ENCODE measurements around the gene PI4K2A.
"Not testable (repeated sequence)": the region's sequence is repeated elsewhere in the genome, so short reads cannot be mapped to it uniquely, and the experiment has no call there.

The PI4K2A gene

DNA sequence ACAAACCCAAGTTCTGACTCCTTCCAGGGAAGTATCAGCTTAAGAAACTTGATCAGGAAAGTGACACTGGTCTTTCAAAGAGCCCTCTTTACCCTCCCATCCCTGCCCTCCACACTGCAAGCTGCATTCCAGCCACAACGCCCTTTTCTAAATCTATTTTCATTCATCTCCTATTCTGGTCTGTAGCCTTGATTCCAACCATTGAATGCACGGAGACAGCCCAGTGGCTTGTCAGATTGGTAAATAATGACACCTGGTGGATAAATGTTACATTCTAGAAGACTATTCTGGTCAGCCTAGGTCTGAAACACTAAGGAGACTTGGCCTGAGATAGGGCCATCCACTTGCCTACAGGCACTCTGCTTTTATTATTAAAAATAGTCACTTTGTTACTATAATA, 28.1 kb upstream of the PI4K2A start:
- no peaks in the 10 kb centered on the region for H3K27me3 Mint-ChIP-seq
- DNase-seq (ENCODE audit: low spot score in 2 of 2) (no peak), ATAC-seq (ENCODE audit: low read depth) (no peak)
- H3K36me3 Mint-ChIP-seq = peaks cover 4% of the 10 kb centered on the region
- no peak overlapping the region for H3K27ac Mint-ChIP-seq
- no peaks in the 10 kb centered on the region for H3K9me3 Mint-ChIP-seq
- no peak overlapping the region for H3K4me3 Mint-ChIP-seq
- H3K4me1 Mint-ChIP-seq = no peaks in the 10 kb centered on the region

DNA sequence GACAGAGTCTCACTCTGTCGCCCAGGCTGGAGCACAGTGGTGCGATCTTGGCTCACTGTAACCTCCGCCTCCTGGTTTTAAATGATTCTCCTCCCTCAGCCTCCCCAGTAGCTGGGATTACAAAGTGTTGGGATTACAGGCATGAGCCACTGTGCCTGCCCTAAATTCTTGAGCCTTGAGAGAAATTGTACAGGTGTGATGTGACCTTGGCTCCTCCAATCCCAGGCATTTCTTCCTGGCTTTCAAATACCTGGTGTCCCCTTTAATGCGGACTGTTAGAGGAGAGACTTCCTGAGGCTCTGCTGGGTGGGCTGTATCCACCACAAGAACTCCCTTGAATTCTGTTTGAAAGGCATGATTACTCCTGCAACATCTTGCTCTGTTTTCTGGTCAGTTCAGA, 22.2 kb upstream of the PI4K2A start:
- no peaks in the 10 kb centered on the region for H3K9me3 Mint-ChIP-seq
- H3K27ac Mint-ChIP-seq = no peak overlapping the region
- H3K4me1 Mint-ChIP-seq = no peaks in the 10 kb centered on the region
- peaks cover 4% of the 10 kb centered on the region for H3K36me3 Mint-ChIP-seq
- no peak for DNase-seq (ENCODE audit: low spot score in 2 of 2)
- H3K4me3 Mint-ChIP-seq = no peak overlapping the region
- no peak for ATAC-seq (ENCODE audit: low read depth)
- H3K27me3 Mint-ChIP-seq = no peaks in the 10 kb centered on the region

DNA sequence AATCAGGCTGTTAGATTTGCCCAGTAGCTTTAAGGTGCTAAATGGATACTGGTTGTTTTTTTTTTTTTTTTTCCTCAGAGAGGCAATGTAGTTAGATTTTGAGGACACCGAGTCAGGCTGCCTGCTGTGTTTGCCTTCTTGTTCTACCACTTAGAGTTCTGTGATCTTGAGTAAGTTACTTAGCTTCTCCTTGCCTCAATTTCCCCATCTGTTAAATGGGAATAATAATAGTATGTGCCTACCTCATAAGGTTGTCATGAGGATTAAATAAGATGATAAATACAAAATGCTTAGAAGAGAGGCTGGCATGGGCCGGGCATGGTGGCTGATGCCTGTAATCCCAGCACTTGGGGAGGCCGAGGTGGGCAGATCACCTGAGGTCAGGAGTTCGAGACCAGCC, 21.7 kb upstream of the PI4K2A start:
- Mint-ChIP-seq H3K9me3 (no peaks in the 10 kb centered on the region), H3K4me3 (no peak overlapping the region), H3K27ac (no peak overlapping the region), H3K27me3 (no peaks in the 10 kb centered on the region), H3K4me1 (no peaks in the 10 kb centered on the region), H3K36me3 (peaks cover 4% of the 10 kb centered on the region)
- DNase-seq (ENCODE audit: low spot score in 2 of 2) (no peak), ATAC-seq (ENCODE audit: low read depth) (no peak)

DNA sequence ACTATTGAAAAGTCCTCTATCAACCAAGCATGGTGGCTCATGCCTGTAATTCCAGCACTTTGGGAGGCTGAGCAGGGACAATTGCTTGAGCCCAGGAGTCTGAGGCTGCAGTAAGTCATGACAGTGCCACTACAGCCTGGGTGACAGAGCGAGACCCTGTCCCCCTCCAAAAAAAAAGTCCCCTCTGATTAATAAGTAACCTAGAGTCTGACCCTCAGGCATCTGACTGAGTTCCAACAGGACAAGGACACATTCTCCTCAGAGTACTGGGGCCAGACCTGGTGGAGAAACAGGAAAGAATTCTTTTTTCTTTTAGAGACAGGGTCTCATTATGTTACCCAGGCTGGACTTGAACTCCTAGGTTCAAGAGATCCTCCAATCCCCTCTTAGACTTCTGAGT, 17.2 kb upstream of the PI4K2A start:
- no peaks in the 10 kb centered on the region for H3K27me3 Mint-ChIP-seq
- H3K36me3 Mint-ChIP-seq = no peaks in the 10 kb centered on the region
- no peak overlapping the region for H3K27ac Mint-ChIP-seq
- H3K4me1 Mint-ChIP-seq = no peaks in the 10 kb centered on the region
- H3K4me3 Mint-ChIP-seq = no peak overlapping the region
- no peak for ATAC-seq (ENCODE audit: low read depth)
- no peak for DNase-seq (ENCODE audit: low spot score in 2 of 2)
- H3K9me3 Mint-ChIP-seq = no peaks in the 10 kb centered on the region

DNA sequence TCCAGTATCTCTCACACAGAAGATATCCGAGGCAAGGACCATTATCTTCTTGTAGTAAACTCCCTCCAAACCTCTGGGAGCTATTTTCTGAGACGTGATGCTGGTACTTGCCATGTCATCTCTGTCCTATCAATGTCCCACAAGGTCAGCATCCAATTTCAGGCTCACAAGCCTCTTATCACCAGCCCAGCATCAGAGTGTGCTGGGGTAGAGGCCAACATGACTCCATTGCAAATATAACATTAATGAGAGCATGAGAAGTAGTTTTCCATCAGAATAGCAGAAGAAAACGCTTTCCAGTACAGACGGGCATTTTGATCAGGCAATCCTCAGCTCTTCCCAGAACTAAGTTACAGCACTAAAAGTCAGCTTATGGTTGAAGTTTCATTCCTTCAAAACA, 12.7 kb upstream of the PI4K2A start:
- ATAC-seq (ENCODE audit: low read depth) (no peak), DNase-seq (ENCODE audit: low spot score in 2 of 2) (no peak)
- Mint-ChIP-seq H3K27me3 (no peaks in the 10 kb centered on the region), H3K36me3 (no peaks in the 10 kb centered on the region), H3K4me3 (no peak overlapping the region), H3K9me3 (no peaks in the 10 kb centered on the region), H3K4me1 (no peaks in the 10 kb centered on the region), H3K27ac (no peak overlapping the region)

DNA sequence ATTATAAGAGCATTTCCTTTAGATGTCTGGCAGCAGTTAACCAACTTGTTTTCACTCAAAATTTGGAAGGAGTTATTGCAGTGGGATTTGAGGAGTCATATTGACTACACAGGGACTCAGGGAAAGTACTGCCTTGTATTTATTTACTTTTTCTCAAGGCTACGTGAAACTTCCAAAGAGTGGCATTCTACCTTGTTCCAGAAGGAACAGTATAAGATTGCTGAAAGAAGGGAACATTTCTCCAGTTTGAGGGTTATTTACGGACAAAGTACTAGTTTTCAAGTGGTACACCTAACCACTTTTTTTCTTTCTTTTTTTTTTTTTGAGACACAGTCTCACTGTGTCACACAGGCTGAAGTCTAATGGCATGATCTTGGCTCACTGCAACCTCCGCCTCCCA, 12.2 kb upstream of the PI4K2A start:
- Mint-ChIP-seq H3K4me3 (no peak overlapping the region), H3K4me1 (peaks cover 1% of the 10 kb centered on the region), H3K27ac (no peak overlapping the region), H3K27me3 (no peaks in the 10 kb centered on the region), H3K9me3 (no peaks in the 10 kb centered on the region), H3K36me3 (no peaks in the 10 kb centered on the region)
- ATAC-seq (ENCODE audit: low read depth) (no peak), DNase-seq (ENCODE audit: low spot score in 2 of 2) (no peak)

DNA sequence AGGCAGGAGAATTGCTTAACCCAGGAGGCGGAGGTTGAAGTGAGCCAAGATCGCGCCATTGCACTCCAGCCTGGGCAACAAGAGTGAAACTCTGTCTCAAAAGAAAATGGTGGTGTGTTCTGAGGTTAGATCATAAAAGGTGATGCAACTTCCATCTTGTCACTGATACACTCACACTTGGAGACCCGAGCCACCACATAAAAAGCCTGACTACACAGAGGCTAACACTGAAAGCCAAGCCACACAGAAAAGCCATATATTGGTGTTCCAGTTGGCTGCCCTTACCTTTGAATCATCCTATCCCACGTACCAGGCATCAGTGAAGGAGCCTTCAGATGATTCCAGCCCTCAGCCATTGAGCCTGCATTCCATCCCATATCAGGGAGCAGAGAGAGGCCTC, 11.2 kb upstream of the PI4K2A start:
- H3K4me1 Mint-ChIP-seq = peaks cover 3% of the 10 kb centered on the region
- no peak overlapping the region for H3K27ac Mint-ChIP-seq
- no peak overlapping the region for H3K4me3 Mint-ChIP-seq

DNA sequence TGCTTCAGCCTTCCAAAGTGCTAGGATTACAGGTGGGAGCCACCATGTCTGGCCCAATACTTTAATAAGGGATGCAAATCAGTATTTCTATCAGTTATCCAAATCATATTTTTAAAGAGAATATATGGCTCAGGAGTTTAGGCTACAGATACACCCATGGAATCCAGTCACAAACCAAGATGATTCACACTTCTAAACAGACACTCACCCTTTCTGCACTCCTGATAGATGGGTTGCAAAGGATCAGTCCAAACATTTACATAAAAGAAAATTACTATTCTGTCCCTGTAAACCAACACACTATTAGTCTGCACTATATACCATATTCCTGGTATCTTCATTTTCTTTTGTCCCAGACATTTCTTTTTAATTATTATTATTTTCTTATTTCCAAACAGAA, 9.4 kb upstream of the PI4K2A start:
- DNase-seq (ENCODE audit: low spot score in 2 of 2) (no peak), ATAC-seq (ENCODE audit: low read depth) (no peak)
- H3K9me3 Mint-ChIP-seq = no peaks in the 10 kb centered on the region
- no peak overlapping the region for H3K27ac Mint-ChIP-seq
- H3K27me3 Mint-ChIP-seq = no peaks in the 10 kb centered on the region
- peaks cover 3% of the 10 kb centered on the region for H3K4me1 Mint-ChIP-seq
- H3K36me3 Mint-ChIP-seq = no peaks in the 10 kb centered on the region
- H3K4me3 Mint-ChIP-seq = no peak overlapping the region

More for the DNA sequence above, 11.2 kb upstream of the PI4K2A start:
- H3K27me3 Mint-ChIP-seq = no peaks in the 10 kb centered on the region
- no peaks in the 10 kb centered on the region for H3K36me3 Mint-ChIP-seq
- no peaks in the 10 kb centered on the region for H3K9me3 Mint-ChIP-seq
- DNase-seq (ENCODE audit: low spot score in 2 of 2) (no peak), ATAC-seq (ENCODE audit: low read depth) (no peak)

DNA sequence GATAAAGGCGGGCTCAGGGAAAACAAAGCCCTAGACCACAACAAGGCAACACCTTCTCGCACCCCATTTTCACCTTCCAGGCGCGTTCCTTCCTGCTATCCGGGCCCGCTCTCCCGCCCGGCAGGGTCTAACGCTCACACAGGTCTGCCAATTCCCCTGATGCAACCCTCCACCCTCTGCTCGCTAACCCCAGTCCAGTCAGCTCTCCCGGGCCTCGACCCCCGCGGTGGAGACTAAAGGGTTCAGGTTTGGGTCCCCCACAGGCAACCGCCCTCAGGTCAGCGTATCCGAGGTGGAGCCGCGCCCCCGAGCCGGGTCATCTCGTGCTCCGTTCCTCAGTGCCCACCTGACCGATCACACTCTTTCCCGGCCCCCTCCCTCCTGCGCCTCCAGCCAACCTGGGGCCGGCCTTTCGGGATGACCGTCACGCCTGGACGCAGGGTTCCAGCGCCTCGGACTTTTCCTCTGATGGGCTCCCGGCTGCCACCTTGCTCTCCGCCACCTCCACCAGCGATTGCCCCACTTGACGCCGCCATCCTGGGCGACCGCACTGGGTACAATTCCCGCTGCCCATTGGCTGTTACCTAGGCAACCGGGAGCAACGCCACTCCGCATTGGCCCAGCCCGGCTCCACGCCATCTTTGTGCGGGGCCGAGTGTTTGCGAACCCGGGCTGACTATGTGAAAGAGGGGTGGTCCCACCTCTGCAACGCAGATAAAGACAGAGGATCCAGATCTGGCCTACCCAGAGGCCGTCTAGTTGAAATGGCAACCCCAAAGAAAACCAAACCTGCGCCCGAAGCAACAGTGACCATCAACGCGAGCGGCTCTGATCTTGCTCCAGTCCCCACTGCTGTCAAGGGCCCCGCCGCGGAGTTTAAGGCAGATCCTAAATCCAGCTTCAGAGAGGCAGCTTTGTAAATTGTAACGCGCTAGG, 7.3 kb upstream of the PI4K2A start, which contains the start of gene MORN4:
Gene MORN4 (minus strand): TSS at position 552 of the 936 bp plus-strand sequence. CDS start 13,847 bp downstream, outside the sequence.
- Mint-ChIP-seq H3K27ac (peak within 1 kb of the TSS; percentile 83), H3K4me3 (peak within 1 kb of the TSS; percentile 96), H3K36me3 (no peaks in the 10 kb centered on the region), H3K4me1 (peaks cover 3% of the 10 kb centered on the region), H3K9me3 (no peaks in the 10 kb centered on the region), H3K27me3 (no peaks in the 10 kb centered on the region)
- peak; percentile 100 for ATAC-seq (ENCODE audit: low read depth)
- peak; percentile 89 to 94 for DNase-seq (ENCODE audit: low spot score in 2 of 2)

DNA sequence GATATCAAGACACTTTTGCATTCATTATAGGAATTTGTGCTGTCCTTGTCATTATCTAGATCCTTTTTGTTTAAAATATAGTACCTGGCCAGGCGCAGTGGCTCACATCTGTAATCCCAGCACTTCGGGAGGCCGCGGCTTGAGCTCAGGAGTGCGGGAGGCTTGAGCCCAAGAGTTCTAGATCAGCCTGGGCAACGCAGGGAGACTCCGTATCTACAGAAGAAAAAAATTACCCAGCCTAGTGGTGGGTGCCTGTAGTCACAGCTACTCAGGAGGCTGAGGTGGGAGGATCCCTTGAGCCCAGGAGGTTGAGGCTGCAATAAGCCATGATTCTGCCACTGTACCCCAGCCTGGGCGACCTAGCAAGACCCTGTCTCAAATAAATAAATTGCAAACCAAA, 6.5 kb upstream of the PI4K2A start:
- peaks cover 3% of the 10 kb centered on the region for H3K4me1 Mint-ChIP-seq
- no peaks in the 10 kb centered on the region for H3K27me3 Mint-ChIP-seq
- no peak overlapping the region for H3K27ac Mint-ChIP-seq
- DNase-seq (ENCODE audit: low spot score in 2 of 2) = no peak
- no peak for ATAC-seq (ENCODE audit: low read depth)
- no peaks in the 10 kb centered on the region for H3K9me3 Mint-ChIP-seq
- no peaks in the 10 kb centered on the region for H3K36me3 Mint-ChIP-seq
- peak overlapping the region; percentile 96 for H3K4me3 Mint-ChIP-seq

DNA sequence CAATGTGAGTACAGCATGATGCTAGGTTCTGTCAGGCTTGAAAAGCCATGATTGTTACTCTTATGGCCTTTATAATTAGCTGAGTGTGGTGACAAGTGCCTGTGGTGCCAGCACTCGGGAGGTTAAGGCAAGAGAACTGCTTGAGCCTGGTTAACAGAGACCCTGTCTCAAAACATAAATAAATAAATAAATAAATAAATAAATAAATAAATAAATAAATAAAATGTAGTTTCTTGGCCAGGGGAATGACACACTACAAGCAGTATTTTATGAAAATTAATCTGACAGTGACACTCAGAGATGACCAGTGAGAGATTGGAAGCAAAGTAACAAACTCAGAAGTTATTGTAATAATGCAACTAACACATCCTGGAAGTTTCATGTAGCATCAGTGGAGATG, 4.9 kb upstream of the PI4K2A start:
- no peaks in the 10 kb centered on the region for H3K36me3 Mint-ChIP-seq
- H3K9me3 Mint-ChIP-seq = no peaks in the 10 kb centered on the region
- H3K27ac Mint-ChIP-seq = no peak overlapping the region
- H3K4me1 Mint-ChIP-seq = peaks cover 5% of the 10 kb centered on the region
- H3K27me3 Mint-ChIP-seq = no peaks in the 10 kb centered on the region
- H3K4me3 Mint-ChIP-seq = no peak overlapping the region
- no peak for ATAC-seq (ENCODE audit: low read depth)
- no peak for DNase-seq (ENCODE audit: low spot score in 2 of 2)

DNA sequence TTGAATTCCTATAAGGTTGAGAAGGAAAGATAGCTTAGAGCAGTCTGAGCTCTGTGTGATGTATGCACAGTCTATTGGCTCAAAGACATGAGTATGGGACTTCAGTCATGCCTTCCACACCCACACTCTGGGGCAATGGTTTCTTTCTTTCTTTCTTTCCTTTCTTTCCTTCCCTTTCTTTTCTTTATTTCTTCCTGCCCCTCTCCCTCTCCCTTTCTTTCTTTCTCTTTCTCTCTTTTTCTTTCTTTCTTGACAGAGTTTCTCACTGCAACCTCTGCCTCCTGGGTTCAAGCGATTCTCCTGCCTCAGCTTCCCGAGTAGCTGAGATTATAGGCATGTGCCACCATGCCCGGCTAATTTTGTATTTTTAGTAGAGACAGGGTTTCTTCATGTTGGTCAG, 1.4 kb upstream of the PI4K2A start:
- H3K36me3 Mint-ChIP-seq; ATAC-seq (ENCODE audit: low read depth); H3K9me3 Mint-ChIP-seq; H3K27ac Mint-ChIP-seq; H3K27me3 Mint-ChIP-seq; DNase-seq (ENCODE audit: low spot score in 2 of 2); H3K4me3 Mint-ChIP-seq: not testable (repeated sequence)
- H3K4me1 Mint-ChIP-seq = peaks cover 15% of the 10 kb centered on the region

DNA sequence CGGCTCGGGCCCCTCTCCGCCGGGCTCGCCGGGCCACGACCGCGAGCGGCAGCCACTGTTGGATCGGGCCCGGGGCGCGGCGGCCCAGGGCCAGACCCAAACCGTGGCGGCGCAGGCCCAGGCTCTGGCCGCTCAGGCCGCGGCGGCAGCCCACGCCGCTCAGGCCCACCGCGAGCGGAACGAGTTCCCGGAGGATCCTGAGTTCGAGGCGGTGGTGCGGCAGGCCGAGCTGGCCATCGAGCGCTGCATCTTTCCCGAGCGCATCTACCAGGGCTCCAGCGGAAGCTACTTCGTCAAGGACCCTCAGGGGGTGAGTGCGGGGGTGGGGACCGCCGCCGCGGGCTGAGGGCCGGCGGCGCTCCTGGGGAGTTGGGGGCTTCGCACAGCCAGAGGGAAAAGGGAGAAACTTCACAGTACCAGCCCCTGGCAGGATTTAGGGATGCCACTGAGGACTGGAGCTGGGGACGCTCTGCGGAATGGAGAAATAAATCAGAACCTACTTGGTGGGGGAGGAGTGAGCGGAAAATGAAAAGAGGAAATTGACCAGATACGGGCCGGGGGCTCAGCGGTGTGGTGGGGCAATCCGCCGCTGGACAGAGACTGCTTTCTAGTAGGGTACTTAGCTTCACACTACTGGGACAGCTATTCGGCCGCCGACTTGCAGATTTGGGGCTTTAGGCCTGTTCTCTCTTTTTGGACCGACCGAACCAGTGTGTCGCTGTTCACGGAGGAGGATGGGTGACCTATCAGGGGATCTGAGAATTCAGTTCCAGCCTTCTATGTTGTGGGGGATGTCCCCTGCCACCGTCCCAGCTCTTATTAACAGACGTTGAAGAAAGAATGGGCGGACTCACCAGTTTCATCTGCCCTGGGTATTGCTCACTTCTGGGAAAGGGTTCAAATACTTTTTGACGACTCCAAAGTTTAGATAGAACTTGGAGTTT, 669 bp downstream of the PI4K2A start:
- peak overlapping the region; percentile 92 for H3K4me3 Mint-ChIP-seq
- no peaks in the 10 kb centered on the region for H3K27me3 Mint-ChIP-seq
- peak overlapping the region; percentile 76 for H3K27ac Mint-ChIP-seq
- DNase-seq (ENCODE audit: low spot score in 2 of 2) (peak; percentile 28 to 39), ATAC-seq (ENCODE audit: low read depth) (peak; percentile 13)
- peaks cover 15% of the 10 kb centered on the region for H3K4me1 Mint-ChIP-seq
- peaks cover 9% of the 10 kb centered on the region for H3K36me3 Mint-ChIP-seq
- no peaks in the 10 kb centered on the region for H3K9me3 Mint-ChIP-seq
